ENCODE data around the gene LDAH. TPM values are rescaled to one million over a fixed set of nuclear protein-coding genes. Genes with fewer than 3 reads are reported as not detected.

The LDAH gene
- total RNA-seq, 1 donor from 2014 or later: 18.3 TPM

- Histone ChIP-seq H3K36me3 (no peaks in the 10 kb centered on the region), H3K9me3 (no peaks in the 10 kb centered on the region), H3K4me3 (no peak overlapping the region), H3K27me3 (ENCODE audit: low read depth) (peaks cover 77% of the 10 kb centered on the region), H3K27ac (no peak overlapping the region), H3K4me1 (peaks cover 12% of the 10 kb centered on the region)
- DNase-seq (no peak), ATAC-seq (no peak)
- intact Hi-C loops (cut with DNase I): loop anchor here (10.0 kb wide), 1 partner anchor 292 kb away; no protein-coding TSS in a partner anchor
- TF ChIP-seq, protein P1, sequence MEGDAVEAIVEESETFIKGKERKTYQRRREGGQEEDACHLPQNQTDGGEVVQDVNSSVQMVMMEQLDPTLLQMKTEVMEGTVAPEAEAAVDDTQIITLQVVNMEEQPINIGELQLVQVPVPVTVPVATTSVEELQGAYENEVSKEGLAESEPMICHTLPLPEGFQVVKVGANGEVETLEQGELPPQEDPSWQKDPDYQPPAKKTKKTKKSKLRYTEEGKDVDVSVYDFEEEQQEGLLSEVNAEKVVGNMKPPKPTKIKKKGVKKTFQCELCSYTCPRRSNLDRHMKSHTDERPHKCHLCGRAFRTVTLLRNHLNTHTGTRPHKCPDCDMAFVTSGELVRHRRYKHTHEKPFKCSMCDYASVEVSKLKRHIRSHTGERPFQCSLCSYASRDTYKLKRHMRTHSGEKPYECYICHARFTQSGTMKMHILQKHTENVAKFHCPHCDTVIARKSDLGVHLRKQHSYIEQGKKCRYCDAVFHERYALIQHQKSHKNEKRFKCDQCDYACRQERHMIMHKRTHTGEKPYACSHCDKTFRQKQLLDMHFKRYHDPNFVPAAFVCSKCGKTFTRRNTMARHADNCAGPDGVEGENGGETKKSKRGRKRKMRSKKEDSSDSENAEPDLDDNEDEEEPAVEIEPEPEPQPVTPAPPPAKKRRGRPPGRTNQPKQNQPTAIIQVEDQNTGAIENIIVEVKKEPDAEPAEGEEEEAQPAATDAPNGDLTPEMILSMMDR (IDR thresholded peaks at IDR 0.05): no peak
Measured at GRCh38 chr2:20672201-20672951, 150.5 kb downstream of the LDAH start.

DNA sequence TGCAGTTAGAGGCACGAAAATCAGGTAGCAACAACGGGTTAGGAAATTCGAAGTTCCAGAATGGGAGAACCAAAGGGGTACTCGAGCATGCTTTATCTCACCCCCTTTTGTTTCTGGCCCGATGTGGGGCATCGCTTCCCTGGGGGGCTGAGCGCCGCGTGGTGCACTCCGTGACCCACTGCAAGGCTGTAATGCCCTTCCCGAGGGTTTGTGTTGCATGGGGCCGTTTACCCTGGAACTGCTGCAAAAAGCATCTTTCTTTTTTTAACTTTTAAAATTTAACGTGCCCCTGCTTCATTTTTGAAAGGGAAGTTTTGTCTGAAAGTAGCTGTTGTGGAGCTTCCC, 151.2 kb downstream of the LDAH start:
- no peak overlapping the region for H3K27ac ChIP-seq
- H3K27me3 ChIP-seq (ENCODE audit: low read depth): peaks cover 81% of the 10 kb centered on the region
- ATAC-seq (no peak), DNase-seq (no peak)
- H3K36me3 ChIP-seq: no peaks in the 10 kb centered on the region
- intact Hi-C loops (cut with DNase I): loop anchor here (10.0 kb wide), 1 partner anchor 293 kb away; no protein-coding TSS in a partner anchor
- no peaks in the 10 kb centered on the region for H3K9me3 ChIP-seq
- peaks cover 13% of the 10 kb centered on the region for H3K4me1 ChIP-seq
- TF ChIP-seq, protein P1 (IDR thresholded peaks at IDR 0.05): no peak
- no peak overlapping the region for H3K4me3 ChIP-seq

DNA sequence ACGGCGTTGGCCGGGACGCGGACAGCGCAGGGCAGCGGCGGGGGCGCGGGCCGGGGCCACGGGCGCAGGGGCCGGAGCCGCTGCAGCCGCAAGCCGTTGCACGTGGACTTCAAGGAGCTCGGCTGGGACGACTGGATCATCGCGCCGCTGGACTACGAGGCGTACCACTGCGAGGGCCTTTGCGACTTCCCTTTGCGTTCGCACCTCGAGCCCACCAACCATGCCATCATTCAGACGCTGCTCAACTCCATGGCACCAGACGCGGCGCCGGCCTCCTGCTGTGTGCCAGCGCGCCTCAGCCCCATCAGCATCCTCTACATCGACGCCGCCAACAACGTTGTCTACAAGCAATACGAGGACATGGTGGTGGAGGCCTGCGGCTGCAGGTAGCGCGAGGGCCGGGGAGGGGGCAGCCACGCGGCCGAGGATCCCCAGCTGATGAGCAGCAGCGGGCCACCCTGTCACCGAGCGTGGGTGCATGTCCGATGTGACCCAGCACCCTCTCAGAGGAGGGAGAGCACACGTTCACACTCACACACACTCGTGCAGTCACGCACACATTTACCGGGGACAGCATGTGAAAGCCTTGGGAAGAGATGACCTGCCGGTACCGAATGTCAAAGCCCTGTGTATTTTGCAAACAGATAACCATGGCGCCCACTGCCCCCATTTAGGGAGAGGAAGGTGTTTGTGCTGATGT, 151.7 kb downstream of the LDAH start:
- intact Hi-C loops (cut with DNase I): loop anchor here (10.0 kb wide), 1 partner anchor 294 kb away; no protein-coding TSS in a partner anchor
- H3K36me3 ChIP-seq: no peaks in the 10 kb centered on the region
- DNase-seq (no peak), ATAC-seq (no peak)
- H3K27ac ChIP-seq: no peak overlapping the region
- no peaks in the 10 kb centered on the region for H3K9me3 ChIP-seq
- H3K27me3 ChIP-seq (ENCODE audit: low read depth): peaks cover 86% of the 10 kb centered on the region
- TF ChIP-seq, protein P1 (IDR thresholded peaks at IDR 0.05): no peak
- H3K4me3 ChIP-seq: no peak overlapping the region
- peaks cover 18% of the 10 kb centered on the region for H3K4me1 ChIP-seq

DNA sequence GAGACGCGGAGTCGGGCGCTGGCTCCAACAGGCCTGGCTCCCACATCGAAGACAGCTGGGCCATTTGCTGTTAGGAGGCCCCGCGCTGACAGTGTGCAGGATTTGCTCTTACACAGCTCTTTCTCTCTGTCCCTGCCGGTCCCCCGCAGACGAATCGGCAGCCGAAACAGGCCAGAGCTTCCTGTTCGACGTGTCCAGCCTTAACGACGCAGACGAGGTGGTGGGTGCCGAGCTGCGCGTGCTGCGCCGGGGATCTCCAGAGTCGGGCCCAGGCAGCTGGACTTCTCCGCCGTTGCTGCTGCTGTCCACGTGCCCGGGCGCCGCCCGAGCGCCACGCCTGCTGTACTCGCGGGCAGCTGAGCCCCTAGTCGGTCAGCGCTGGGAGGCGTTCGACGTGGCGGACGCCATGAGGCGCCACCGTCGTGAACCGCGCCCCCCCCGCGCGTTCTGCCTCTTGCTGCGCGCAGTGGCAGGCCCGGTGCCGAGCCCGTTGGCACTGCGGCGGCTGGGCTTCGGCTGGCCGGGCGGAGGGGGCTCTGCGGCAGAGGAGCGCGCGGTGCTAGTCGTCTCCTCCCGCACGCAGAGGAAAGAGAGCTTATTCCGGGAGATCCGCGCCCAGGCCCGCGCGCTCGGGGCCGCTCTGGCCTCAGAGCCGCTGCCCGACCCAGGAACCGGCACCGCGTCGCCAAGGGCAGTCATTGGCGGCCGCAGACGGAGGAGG, 152.4 kb downstream of the LDAH start:
- ATAC-seq (no peak), DNase-seq (no peak)
- Histone ChIP-seq H3K4me1 (peaks cover 25% of the 10 kb centered on the region), H3K36me3 (no peaks in the 10 kb centered on the region), H3K4me3 (no peak overlapping the region), H3K27me3 (ENCODE audit: low read depth) (peaks cover 93% of the 10 kb centered on the region), H3K9me3 (no peaks in the 10 kb centered on the region), H3K27ac (no peak overlapping the region)
- intact Hi-C loops (cut with DNase I): loop anchor here (10.0 kb wide), 1 partner anchor 294 kb away; no protein-coding TSS in a partner anchor
- TF ChIP-seq, protein P1 (IDR thresholded peaks at IDR 0.05): no peak

- DNase-seq (no peak), ATAC-seq (no peak)
- Histone ChIP-seq H3K4me1 (peaks cover 25% of the 10 kb centered on the region), H3K27me3 (ENCODE audit: low read depth) (peaks cover 96% of the 10 kb centered on the region), H3K9me3 (no peaks in the 10 kb centered on the region), H3K4me3 (no peak overlapping the region), H3K27ac (no peak overlapping the region), H3K36me3 (no peaks in the 10 kb centered on the region)
- TF ChIP-seq, protein P1 (IDR thresholded peaks at IDR 0.05): no peak
- intact Hi-C loops (cut with DNase I): loop anchor here (10.0 kb wide), 1 partner anchor 295 kb away; no protein-coding TSS in a partner anchor
Measured at GRCh38 chr2:20669562-20670314, 153.2 kb downstream of the LDAH start.
